Muscle of leg (tissue), 11 donors: ENCODE measurements around the gene UNC13B. TPM values are rescaled to one million over a fixed set of nuclear protein-coding genes. Genes with fewer than 3 reads are reported as not detected.
"Not testable (repeated sequence)": the region's sequence is repeated elsewhere in the genome, so short reads cannot be mapped to it uniquely, and the experiment has no call there.

ENCODE experiments used
- DNase-seq: peaks from one replicate; pipeline ENCODE4 v3.0.0; 2013
- H3K27ac ChIP-seq: one replicate; pipeline ENCODE4 v1.5.1; 2013; ENCODE audit warnings: mild to moderate bottlenecking, low read length, control low read depth
- H3K27me3 ChIP-seq: one replicate; pipeline ENCODE4 v1.6.1; 2013; ENCODE audit warnings: low read length; ENCODE audit not compliant: control insufficient read depth, insufficient read depth
- H3K36me3 ChIP-seq: one replicate; pipeline ENCODE4 v1.6.1; 2013; ENCODE audit warnings: low read length; ENCODE audit not compliant: control insufficient read depth, insufficient read depth
- H3K4me1 ChIP-seq: one replicate; pipeline ENCODE4 v1.6.1; 2013; ENCODE audit warnings: low read length; ENCODE audit not compliant: control insufficient read depth, insufficient read depth
- H3K4me3 ChIP-seq: one replicate; pipeline ENCODE4 v1.5.1; 2013; ENCODE audit warnings: low read length, control low read depth
- H3K9me3 ChIP-seq: replicated peaks from 2 replicates; pipeline ENCODE4 v1.6.1; 2013; ENCODE audit warnings: low read depth, low read length; ENCODE audit not compliant: control insufficient read depth
- WGBS: methylation state at CpG from one replicate; pipeline ENCODE4 v1.1.5; 2013; ENCODE audit warnings: missing lambda C conversion rate; ENCODE audit not compliant: insufficient coverage; 5-methylcytosine and 5-hydroxymethylcytosine counted together
- polyA plus RNA-seq, 8 donors: library from polyadenylated mRNA; unstranded; fragments of 120-200 nt; gene quantifications; one replicate each; pipeline versions ENCODE4 v1.2.1 to v1.2.3, GENCODE V29; 2013; ENCODE audit warnings: inconsistent platforms in 1 of 8, low replicate concordance in 1 of 8; ENCODE audit not compliant: insufficient read length in 8 of 8, insufficient read depth in 1 of 8
- total RNA-seq: library from RNA; stranded (reverse); fragments of 120-200 nt; gene quantifications from one replicate; pipeline ENCODE4 v1.2.4, GENCODE V29; 2013

Gene UNC13B
- total and polyA plus RNA-seq, 9 donors = 12.0 to 23.5 (median 15.5) TPM

DNA sequence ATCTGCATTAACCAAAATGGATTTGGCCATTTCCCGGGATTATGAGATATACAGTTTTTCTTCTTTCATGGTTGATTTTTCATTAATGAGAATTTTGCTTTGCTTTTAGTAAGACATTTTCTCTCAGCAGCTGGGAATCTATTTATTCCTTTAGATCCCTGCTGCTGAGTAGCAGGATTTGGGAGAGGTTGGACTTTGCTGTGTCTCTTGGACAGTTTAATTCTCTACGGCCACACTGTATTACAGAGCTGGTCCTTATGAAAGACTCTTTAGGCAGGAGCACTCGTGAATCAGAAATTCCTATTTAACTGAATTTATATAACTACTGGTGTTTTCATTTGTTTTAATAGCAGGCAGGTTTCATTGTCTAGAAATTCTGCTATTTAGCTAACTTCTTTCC lies 1.6 kb downstream of the UNC13B start:
- WGBS = no CpG with 5 or more reads among the region's 3 CpGs
- Histone ChIP-seq H3K36me3 (no peaks in the 10 kb centered on the region), H3K27ac (no peak overlapping the region), H3K9me3 (no peaks in the 10 kb centered on the region), H3K4me1 (peaks cover 5% of the 10 kb centered on the region), H3K4me3 (no peak overlapping the region), H3K27me3 (peaks cover 4% of the 10 kb centered on the region)
- DNase-seq = peak; percentile 26

DNA sequence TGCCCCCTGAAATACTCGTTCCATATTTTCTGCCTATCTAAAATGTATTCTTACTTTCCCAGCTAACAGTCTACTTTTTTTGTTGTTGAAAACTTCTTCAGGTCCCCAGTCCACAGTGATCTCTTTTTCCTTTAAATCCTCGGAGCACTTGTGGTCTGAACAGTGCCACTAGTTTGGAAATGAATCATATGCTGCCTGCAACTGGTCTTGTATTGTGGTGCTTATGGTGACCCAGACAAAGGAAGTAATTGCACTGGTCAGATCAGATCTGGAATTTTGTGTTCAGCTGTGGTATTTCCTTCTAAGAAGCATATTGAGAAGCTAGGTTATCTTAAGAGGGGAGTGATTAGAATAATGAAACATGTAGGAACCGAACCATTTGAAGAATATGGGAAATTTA lies 2.9 kb downstream of the UNC13B start:
- no CpG with 5 or more reads among the region's 3 CpGs for WGBS
- Histone ChIP-seq H3K9me3 (no peaks in the 10 kb centered on the region), H3K4me3 (no peak overlapping the region), H3K4me1 (peaks cover 5% of the 10 kb centered on the region), H3K27me3 (peaks cover 4% of the 10 kb centered on the region), H3K27ac (no peak overlapping the region), H3K36me3 (no peaks in the 10 kb centered on the region)
- no peak for DNase-seq

DNA sequence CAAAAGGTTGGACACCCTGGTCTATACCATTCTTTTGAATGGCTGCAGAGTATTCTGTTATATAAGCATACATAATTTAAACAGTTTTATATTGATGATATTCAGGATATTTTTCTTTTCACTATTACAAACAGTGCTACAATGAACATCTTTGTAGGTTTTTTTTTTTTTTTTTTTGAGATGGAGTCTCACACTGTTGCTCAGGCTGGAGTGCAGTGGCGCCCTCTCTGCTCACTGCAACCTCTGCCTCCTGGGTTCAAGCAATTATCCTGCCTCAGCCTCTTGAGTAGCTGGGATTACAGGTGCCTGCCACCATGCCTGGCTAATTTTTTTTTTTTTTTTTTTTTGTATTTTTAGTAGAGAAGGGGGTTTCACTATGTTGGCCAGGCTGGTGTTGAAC lies 5.6 kb downstream of the UNC13B start:
- not testable (repeated sequence) for DNase-seq, H3K4me1 ChIP-seq, H3K4me3 ChIP-seq, H3K9me3 ChIP-seq, H3K36me3 ChIP-seq, H3K27me3 ChIP-seq, H3K27ac ChIP-seq
- WGBS = no CpG with 5 or more reads among the region's 1 CpG

DNA sequence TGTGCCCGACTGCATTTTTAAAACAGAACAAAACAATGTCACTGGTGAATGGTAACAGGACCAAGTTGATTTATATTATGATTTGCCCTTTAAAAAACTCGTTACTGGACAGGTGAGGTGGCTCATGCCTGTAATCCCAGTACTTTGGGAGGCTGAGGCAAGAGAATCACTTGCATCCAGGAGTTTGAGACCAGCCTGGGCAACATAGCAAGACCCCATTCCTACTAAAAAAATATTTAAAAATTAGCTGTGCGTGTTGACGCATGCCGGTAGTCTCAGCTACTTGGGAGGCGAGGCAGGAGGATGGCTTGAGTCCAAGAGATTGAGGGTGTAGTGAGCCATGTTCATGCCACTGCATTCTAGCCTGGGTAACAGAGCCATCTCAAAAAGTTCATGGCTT lies 7.2 kb downstream of the UNC13B start:
- Histone ChIP-seq H3K27ac (no peak overlapping the region), H3K36me3 (no peaks in the 10 kb centered on the region), H3K4me3 (no peak overlapping the region), H3K9me3 (no peaks in the 10 kb centered on the region), H3K27me3 (no peaks in the 10 kb centered on the region), H3K4me1 (no peaks in the 10 kb centered on the region)
- 73% methylated on average over 2 of the region's 6 CpGs for WGBS
- DNase-seq = no peak

DNA sequence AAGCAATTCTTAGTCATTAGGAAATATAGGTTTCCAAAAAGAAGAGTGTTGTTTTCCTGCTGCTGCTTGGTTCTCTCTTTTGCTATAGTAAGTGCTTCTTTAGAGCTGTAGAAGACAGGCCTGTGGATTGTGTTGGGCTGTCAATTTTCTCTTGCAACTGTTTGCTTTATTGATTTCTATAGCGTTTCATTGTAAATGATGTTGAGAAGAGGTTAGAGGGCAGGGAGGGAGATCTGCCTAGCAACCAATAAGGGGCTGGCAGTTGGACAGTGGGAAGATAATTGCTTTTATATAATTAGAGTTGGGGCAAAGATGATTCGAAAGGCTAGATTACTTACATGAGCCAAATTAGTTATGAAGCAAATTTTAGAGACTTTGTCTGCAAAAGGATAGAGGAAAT lies 11.1 kb downstream of the UNC13B start:
- no peak for DNase-seq
- Histone ChIP-seq H3K4me1 (no peaks in the 10 kb centered on the region), H3K27ac (no peak overlapping the region), H3K4me3 (no peak overlapping the region), H3K27me3 (no peaks in the 10 kb centered on the region), H3K36me3 (no peaks in the 10 kb centered on the region), H3K9me3 (no peaks in the 10 kb centered on the region)
- 86% methylated on average over 2 of the region's 2 CpGs for WGBS

DNA sequence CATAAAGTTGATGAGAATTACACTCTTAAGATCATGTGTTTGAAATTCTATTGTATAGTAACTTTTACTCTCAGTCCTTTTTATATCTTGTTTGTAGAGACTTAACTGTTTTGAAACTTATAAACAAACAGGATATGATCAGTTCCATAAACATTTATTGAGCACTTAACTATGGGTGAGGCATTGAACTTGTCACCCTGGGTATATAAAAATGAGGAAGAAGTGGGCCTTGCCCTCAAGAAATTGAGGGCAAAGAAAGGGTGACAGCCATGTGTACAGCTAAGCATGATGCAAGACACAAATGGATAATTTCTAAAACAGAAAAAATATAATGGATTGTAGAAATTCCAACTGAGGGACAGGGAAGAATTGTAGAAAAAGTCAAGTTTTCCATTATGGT lies 15.7 kb downstream of the UNC13B start:
- Histone ChIP-seq H3K9me3 (no peaks in the 10 kb centered on the region), H3K27ac (no peak overlapping the region), H3K36me3 (no peaks in the 10 kb centered on the region), H3K27me3 (no peaks in the 10 kb centered on the region), H3K4me3 (no peak overlapping the region), H3K4me1 (no peaks in the 10 kb centered on the region)
- no peak for DNase-seq

DNA sequence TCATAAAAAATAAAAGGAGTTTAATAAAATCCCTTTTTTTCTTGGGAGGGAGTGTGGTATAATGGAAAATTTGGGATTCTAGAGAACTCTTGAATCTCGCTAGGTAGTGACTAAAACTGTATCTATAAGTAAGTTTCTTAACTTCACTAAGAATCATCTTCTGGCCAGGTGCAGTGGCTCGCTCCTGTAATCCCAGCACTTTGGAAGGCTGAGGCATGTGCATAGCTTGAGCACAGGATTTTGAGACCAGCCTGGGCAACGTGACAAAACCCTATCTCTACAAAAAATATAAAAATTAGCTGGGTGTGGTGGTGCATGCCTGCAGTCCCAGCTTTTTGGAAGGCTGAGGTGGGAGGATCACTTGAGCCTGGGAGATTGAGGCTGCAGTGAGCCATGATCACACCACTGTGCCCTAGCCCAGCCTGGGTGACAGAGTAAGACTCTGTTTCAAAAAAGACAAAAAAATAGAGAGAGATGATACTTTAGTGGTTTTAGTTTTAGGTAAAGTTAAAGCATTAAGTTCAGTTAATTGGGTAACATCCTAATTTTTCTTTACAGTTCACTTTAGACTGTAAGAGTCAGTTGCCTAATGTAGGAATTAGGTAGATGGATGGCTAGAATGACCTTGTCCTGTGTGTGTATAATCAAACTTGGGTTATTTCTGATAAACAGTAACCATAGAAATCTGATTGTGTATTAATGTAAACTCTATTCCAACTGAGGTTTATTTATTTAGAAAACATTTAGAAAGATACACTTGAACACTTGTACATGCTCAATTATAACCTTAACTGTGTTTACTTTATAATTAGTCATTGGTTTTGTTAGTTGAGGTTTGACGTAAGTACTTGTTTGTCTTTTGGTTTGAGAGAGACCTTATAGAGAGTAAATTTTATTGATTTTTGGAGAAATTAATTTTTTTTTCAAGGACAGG lies 17.8 kb downstream of the UNC13B start:
- Histone ChIP-seq H3K36me3 (no peaks in the 10 kb centered on the region), H3K27ac (no peak overlapping the region), H3K27me3 (no peaks in the 10 kb centered on the region), H3K4me3 (no peak overlapping the region), H3K9me3 (no peaks in the 10 kb centered on the region), H3K4me1 (no peaks in the 10 kb centered on the region)
- no peak for DNase-seq
- no CpG with 5 or more reads among the region's 4 CpGs for WGBS

DNA sequence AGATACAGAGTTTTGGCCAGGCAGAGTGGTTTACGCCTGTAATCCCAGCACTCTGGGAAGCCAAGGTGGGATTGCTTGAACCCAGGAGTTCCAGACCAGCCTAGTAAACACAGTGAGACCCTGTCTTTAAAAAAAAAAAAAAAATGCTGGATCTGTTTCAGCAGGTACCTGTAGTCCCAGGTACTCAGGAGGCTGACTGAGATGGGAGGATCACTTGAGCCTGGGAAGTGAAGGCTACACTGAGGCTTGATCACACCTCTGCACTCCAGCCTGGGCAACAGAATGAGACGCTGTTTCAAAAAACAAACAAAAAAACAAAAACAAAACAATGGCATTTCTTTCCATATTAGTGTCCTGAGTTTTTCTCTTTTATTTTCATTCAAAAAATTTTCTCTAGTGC lies 19.0 kb downstream of the UNC13B start:
- H3K36me3 ChIP-seq = no peaks in the 10 kb centered on the region
- 100% methylated on average over 1 of the region's 2 CpGs for WGBS
- no peak overlapping the region for H3K27ac ChIP-seq

DNA sequence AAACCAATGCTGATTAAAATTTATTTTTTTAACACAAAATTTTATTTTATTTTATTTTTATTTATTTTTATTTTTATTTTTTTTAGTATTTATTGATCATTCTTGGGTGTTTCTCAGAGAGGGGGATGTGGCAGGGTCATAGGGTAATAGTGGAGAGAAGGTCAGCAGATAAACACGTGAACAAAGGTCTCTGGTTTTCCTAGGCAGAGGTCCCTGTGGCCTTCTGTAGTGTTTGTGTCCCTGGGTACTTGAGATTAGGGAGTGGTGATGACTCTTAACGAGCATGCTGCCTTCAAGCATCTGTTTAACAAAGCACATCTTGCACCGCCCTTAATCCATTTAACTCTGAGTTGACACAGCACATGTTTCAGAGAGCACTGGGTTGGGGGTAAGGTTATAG lies 20.6 kb downstream of the UNC13B start:
- H3K4me3 ChIP-seq, H3K36me3 ChIP-seq, H3K27me3 ChIP-seq, DNase-seq, H3K4me1 ChIP-seq, H3K27ac ChIP-seq, H3K9me3 ChIP-seq: not testable (repeated sequence)
- WGBS = no CpG with 5 or more reads among the region's 3 CpGs

More for the DNA sequence above, 19.0 kb downstream of the UNC13B start:
- Histone ChIP-seq H3K27me3 (no peaks in the 10 kb centered on the region), H3K4me1 (no peaks in the 10 kb centered on the region), H3K9me3 (no peaks in the 10 kb centered on the region), H3K4me3 (no peak overlapping the region)
- DNase-seq = no peak

DNA sequence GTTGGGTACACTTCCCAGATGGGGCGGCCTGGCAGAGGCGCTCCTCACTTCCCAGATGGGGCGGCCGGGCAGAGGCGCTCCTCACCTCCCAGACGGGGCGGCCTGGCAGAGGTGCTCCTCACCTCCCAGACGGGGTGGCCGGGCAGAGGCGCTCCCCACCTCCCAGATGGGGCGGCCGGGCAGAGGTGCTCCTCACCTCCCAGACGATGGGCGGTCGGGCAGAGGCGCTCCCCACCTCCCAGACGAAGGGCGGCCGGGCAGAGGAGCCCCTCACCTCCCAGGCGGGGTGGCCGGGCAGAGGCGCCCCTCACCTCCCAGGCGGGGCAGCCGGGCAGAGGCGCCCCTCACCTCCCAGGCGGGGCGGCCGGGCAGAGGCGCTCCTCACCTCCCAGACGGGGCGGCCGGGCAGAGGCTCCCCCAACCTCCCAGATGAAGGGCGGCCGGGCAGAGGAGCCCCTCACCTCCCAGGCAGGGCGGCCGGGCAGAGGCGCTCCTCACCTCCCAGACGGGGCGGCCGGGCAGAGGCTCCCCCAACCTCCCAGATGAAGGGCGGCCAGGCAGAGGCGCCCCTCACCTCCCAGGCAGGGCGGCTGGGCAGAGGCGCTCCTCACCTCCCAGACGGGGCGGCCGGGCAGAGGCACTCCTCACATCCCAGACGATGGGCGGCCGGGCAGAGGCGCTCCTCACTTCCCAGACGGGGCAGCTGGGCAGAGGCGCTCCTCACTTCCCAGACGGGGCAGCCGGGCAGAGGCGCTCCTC lies 21.4 kb downstream of the UNC13B start:
- H3K27ac ChIP-seq, H3K4me3 ChIP-seq, H3K27me3 ChIP-seq, H3K9me3 ChIP-seq, H3K4me1 ChIP-seq, DNase-seq, H3K36me3 ChIP-seq: not testable (repeated sequence)
- WGBS = over 99% methylated on average over 22 of the region's 56 CpGs
